Ascending aorta (tissue), 2 donors: ENCODE measurements around the gene DOLPP1. TPM values are rescaled to one million over a fixed set of nuclear protein-coding genes. Genes with fewer than 3 reads are reported as not detected.

Experiments
- DNase-seq, 2 donors: peaks; one replicate each; pipeline ENCODE4 v3.0.0-alpha.2; 2019; ENCODE audit warnings: low spot score in 2 of 2
- H3K27ac ChIP-seq, 2 donors: fragments of 200-600 bp; sonication (generic); one replicate each; pipeline ENCODE4 v1.5.1; 2016 to 2017; ENCODE audit warnings: mild to moderate bottlenecking in 1 of 2
- H3K27me3 ChIP-seq: fragments of 200-600 bp; sonication (generic); one replicate; pipeline ENCODE4 v1.5.1; 2017
- H3K36me3 ChIP-seq, 2 donors: fragments of 200-600 bp; sonication (generic); one replicate each; pipeline ENCODE4 v1.5.1; 2016
- H3K4me1 ChIP-seq, 2 donors: fragments of 200-600 bp; sonication (generic); one replicate each; pipeline ENCODE4 v1.5.1; 2016 to 2017; ENCODE audit warnings: mild to moderate bottlenecking in 1 of 2
- H3K4me3 ChIP-seq, 2 donors: fragments of 200-600 bp; sonication (generic); one replicate each; pipeline ENCODE4 v1.5.1; 2016 to 2017; ENCODE audit warnings: mild to moderate bottlenecking in 1 of 2
- H3K9me3 ChIP-seq, 2 donors: fragments of 200-600 bp; sonication (generic); one replicate each; pipeline ENCODE4 v1.5.1; 2016
- intact Hi-C: fragments of 100-400 bp; cut with DNase I; formaldehyde crosslinking; loops from one replicate; pipeline ENCODE4 v1.15.1; 2023
- total RNA-seq: library from RNA; depleted of rRNA; stranded (reverse); fragments of >200 nt; gene quantifications from one replicate; pipeline ENCODE4 v1.1.0, GENCODE V29; 2016
- TF ChIP-seq, protein P1 (sequence below), 3 experiments: fragments of 200-600 bp in 2 of 3; fragments of 450-650 bp in 1 of 3; sonication (generic) in 2 of 3; IDR thresholded peaks; one replicate each; pipeline ENCODE4 v1.5.1; 2016 to 2019; ENCODE audit warnings: antibody characterized with exemption in 3 of 3, mild to moderate bottlenecking in 1 of 3, moderate library complexity in 1 of 3

Gene DOLPP1
- total RNA-seq, 1 donor from 2014 or later, result 41.7 TPM

DNA sequence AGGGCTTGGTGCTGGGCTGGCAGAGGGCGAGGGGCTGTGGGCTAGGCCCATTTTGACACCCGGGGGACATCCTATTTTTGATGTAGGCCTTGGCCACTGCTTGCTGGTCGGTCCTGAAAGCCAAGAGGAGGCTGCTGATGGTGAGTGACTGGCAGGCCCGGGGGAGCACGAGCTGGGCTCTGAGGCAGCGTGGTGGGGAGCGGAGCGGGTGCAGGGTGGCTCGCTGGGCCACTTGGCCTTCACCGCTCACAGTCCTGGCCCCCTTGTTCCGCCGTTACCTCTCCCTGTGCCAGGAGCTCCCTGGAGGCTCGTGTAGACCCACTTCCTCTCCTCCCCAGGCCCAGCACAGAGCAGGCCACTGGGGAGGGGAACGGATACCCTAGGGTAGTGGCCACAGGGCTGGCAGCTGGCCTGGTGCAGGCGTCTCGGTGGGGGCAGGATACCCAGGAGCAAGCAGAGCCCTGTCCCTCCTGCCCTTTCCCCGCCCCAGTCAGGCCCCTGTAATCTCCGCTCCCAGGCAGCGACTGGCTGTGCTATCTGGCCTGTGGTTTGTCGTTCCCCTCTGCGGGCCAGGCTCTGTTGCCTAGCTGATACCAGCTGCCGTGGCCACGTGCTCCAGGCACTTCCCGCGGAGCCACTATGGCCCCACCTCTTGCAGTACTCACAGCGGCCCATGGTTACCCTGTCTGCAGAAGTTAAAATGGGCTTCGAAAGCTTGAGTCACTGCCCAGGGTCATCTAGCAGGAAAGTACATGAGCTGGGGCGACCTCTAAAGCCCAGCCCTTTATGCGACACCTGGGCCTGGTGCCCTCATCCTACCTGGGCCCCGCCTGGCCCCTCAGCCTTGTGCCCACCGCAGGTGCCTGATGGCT is 11.7 kb upstream of the DOLPP1 start:
- Histone ChIP-seq H3K4me1 (no peaks in the 10 kb centered on the region), H3K36me3 (peaks cover 38 to 53% of the 10 kb centered on the region in 2 donors), H3K27me3 (no peaks in the 10 kb centered on the region), H3K4me3 (no peak overlapping the region), H3K9me3 (no peaks in the 10 kb centered on the region), H3K27ac (no peak overlapping the region)
- peak in 1 of 2 donors; percentile 75 for DNase-seq
- TF ChIP-seq, protein P1, sequence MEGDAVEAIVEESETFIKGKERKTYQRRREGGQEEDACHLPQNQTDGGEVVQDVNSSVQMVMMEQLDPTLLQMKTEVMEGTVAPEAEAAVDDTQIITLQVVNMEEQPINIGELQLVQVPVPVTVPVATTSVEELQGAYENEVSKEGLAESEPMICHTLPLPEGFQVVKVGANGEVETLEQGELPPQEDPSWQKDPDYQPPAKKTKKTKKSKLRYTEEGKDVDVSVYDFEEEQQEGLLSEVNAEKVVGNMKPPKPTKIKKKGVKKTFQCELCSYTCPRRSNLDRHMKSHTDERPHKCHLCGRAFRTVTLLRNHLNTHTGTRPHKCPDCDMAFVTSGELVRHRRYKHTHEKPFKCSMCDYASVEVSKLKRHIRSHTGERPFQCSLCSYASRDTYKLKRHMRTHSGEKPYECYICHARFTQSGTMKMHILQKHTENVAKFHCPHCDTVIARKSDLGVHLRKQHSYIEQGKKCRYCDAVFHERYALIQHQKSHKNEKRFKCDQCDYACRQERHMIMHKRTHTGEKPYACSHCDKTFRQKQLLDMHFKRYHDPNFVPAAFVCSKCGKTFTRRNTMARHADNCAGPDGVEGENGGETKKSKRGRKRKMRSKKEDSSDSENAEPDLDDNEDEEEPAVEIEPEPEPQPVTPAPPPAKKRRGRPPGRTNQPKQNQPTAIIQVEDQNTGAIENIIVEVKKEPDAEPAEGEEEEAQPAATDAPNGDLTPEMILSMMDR (IDR thresholded peaks at IDR 0.05), result no peak
- intact Hi-C loops, result no loop called here

DNA sequence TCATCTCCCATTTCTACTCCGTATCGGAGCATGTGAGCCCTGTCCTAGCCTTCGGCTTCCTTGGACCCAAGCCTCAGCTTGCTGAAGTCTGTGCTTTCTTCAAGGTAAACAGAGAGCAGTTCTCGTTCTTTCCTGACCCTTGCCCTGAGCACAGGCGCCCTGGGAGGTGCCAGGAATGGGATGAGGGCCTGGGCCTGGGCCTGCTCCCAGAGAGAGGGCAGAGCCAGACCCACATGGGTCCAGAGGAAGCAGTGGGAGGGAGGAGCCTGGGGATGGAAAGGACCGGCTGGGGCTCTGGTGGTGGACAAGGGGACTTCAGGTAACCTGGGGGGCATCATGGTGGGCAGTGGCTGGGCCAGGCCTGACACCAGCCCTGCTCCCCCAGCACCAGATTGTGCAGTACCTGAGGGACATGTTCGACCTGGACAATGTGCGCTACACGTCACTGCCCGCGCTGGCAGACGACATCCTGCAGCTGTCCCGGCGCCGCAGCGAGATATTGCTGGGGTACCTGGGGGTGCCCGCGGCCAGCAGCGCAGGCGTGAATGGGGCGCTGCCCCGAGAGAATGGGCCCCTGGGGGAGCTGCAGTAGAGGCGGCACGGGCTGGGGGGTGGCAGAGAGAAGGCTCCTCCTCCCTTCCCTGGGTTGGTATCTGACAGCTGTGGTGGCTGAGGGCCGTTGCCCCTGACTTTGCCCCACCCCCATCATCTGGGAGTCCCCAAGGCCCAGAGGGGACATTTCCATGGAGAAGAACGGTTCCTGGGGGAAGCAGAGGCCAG is 10.9 kb upstream of the DOLPP1 start:
- Histone ChIP-seq H3K27me3 (no peaks in the 10 kb centered on the region), H3K4me3 (no peak overlapping the region), H3K36me3 (peaks cover 34 to 45% of the 10 kb centered on the region in 2 donors), H3K9me3 (no peaks in the 10 kb centered on the region), H3K4me1 (no peaks in the 10 kb centered on the region), H3K27ac (no peak overlapping the region)
- TF ChIP-seq, protein P1 (IDR thresholded peaks at IDR 0.05), result no peak
- intact Hi-C loops, result no loop called here
- DNase-seq, result no peak

DNA sequence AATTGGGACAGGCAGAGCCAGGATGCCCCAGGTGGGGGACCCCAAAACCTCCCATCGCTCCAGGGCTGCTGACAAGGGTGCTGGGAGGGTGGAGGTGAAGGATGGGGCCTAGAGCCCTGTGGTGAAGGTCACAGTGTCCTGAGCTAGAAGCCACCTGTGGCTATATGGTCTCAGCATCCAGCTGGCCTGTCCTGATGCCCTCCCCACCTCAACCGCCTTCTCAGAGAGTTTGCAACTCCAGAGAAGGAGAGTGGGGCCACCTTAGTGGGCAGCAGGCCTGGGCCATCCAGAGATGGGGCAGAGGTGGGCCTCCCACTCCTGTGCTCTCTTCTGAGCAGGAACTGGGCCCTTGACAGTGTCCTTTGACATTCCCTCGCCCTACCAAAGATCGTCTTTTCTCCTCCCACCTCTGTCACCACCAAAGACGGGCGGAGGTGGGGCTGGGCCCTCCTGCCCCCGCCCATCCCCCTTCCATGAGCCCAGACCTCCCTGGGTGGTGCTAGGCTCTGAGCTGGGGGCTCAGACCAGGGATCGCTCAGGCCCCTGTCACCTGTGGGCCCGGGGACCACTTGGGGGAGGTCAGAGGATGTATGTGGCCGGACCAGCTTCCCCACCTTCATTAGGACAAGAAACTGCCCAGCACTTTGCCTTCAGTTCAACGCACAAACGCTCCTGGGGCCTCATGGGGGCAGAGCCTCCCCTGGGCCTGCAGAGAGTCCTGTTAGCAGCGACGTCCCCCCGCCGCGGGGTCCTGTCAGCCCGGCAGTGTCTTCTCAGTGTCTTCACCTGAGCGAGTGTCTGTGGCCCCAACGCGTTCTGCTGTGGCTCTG is 10.0 kb upstream of the DOLPP1 start:
- H3K4me1 ChIP-seq, result no peaks in the 10 kb centered on the region
- intact Hi-C loops, result no loop called here
- H3K4me3 ChIP-seq, result no peak overlapping the region
- no peak overlapping the region for H3K27ac ChIP-seq
- H3K36me3 ChIP-seq, result peaks cover 25 to 37% of the 10 kb centered on the region in 2 donors
- H3K27me3 ChIP-seq, result no peaks in the 10 kb centered on the region
- TF ChIP-seq, protein P1 (IDR thresholded peaks at IDR 0.05), result no peak
- no peak for DNase-seq
- no peaks in the 10 kb centered on the region for H3K9me3 ChIP-seq

DNA sequence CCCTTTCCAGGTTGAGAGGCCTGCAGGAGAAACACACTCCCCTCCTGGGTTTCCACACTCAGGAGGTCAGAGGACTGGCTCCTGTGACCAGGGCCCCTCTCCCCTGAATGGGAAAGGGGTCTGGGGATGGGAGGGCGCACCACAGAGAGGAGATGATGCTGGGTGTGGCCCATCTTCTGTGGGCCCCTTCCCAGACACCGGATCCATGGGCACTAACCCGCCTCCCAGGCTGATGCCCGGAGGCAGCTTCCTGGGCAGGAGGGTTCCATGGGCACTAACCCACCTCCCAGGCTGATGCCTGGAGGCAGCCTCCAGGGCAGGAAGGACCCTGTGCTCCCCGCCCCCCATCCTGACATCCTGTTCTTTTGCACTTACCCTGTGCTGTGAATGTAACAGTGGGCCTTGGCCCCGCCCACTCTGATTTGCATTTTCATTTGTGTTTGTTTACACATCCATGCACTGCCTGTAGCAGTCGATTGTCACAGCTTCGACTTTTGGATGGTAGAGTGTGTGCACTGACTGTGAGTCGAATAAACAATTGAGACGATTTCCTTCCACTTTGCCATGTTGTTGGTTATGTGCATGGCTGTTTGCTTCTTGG is 9.3 kb upstream of the DOLPP1 start:
- H3K27me3 ChIP-seq, result no peaks in the 10 kb centered on the region
- H3K27ac ChIP-seq, result no peak overlapping the region
- DNase-seq, result no peak
- TF ChIP-seq, protein P1 (IDR thresholded peaks at IDR 0.05), result no peak
- no peak overlapping the region for H3K4me3 ChIP-seq
- no peaks in the 10 kb centered on the region for H3K4me1 ChIP-seq
- intact Hi-C loops, result no loop called here
- peaks cover 23 to 34% of the 10 kb centered on the region in 2 donors for H3K36me3 ChIP-seq
- no peaks in the 10 kb centered on the region for H3K9me3 ChIP-seq

DNA sequence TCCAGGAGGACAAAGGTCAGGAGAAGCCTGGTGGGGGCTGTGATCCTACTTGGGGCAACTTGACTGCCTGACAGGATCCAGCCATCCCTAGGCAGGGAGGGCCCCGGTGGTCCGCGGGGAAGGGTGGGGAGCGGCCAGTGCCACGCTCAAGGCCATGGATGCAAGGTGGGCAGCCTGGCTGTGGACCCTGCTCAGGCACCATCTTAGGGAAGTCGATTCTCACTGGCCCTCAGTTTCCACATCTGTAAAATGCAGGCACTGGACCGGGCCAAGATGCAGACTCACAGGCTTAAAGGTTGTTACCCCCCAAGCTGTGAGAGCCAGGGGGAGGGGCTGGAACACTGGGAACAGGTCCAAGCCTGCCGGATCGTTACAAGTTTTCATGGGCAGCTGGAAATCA is 8.7 kb upstream of the DOLPP1 start:
- no peaks in the 10 kb centered on the region for H3K27me3 ChIP-seq
- TF ChIP-seq, protein P1 (IDR thresholded peaks at IDR 0.05), result no peak
- no peak for DNase-seq
- peaks cover 21 to 32% of the 10 kb centered on the region in 2 donors for H3K36me3 ChIP-seq
- no peak overlapping the region for H3K27ac ChIP-seq
- H3K4me3 ChIP-seq, result no peak overlapping the region
- intact Hi-C loops, result no loop called here
- no peaks in the 10 kb centered on the region for H3K4me1 ChIP-seq
- no peaks in the 10 kb centered on the region for H3K9me3 ChIP-seq
